Activated CD4-positive, alpha-beta T cell treated with anti-CD3 and anti-CD28 coated beads, Interleukin-2, amount 10 ng/mL, durations not matched to agents 7 days and 5 days (primary cell): ENCODE measurements around the gene ZMAT3. TPM values are rescaled to one million over a fixed set of nuclear protein-coding genes. Genes with fewer than 3 reads are reported as not detected.
"Not testable (repeated sequence)": the region's sequence is repeated elsewhere in the genome, so short reads cannot be mapped to it uniquely, and the experiment has no call there.

Source experiments
- CTCF ChIA-PET: fragments of 350-600 bp; sonication (Branson Sonifier 250); formaldehyde crosslinking; loops from one replicate; lab custom pipeline; 2021; ENCODE audit warnings: antibody characterized with exemption; lab: Charles Lee
- POLR2A ChIA-PET: fragments of 350-600 bp; sonication (Branson Sonifier 250); formaldehyde crosslinking; loops from one replicate; lab custom pipeline; 2021; ENCODE audit warnings: antibody characterized with exemption; lab: Charles Lee
- DNase-seq: peaks from one replicate; pipeline ENCODE4 v3.0.0-alpha.2; 2020
- H3K27ac Mint-ChIP-seq: one replicate; pipeline ENCODE4 v1.8.0; 2021; ENCODE audit warnings: mild to moderate bottlenecking, moderate library complexity, mixed read lengths
- H3K27me3 Mint-ChIP-seq: one replicate; pipeline ENCODE4 v1.8.0; 2021; ENCODE audit warnings: mixed read lengths
- H3K36me3 Mint-ChIP-seq: one replicate; pipeline ENCODE4 v1.8.0; 2021; ENCODE audit warnings: low read depth, mixed read lengths
- H3K4me1 Mint-ChIP-seq: one replicate; pipeline ENCODE4 v1.8.0; 2021; ENCODE audit warnings: mixed read lengths
- H3K4me3 Mint-ChIP-seq: one replicate; pipeline ENCODE4 v1.8.0; 2021; ENCODE audit warnings: mild to moderate bottlenecking, moderate library complexity, mixed read lengths
- H3K9me3 Mint-ChIP-seq: one replicate; pipeline ENCODE4 v1.8.0; 2021; ENCODE audit warnings: mixed read lengths
- total RNA-seq, 2 experiments: library from RNA; stranded (reverse); gene quantifications; one replicate each; pipeline ENCODE4 v1.2.3, GENCODE V29; 2021

Gene ZMAT3
- total RNA-seq, 2 experiments from 2014 or later, result 23.0 to 23.6 TPM

- no peak for DNase-seq
- H3K27me3 Mint-ChIP-seq, result no peaks in the 10 kb centered on the region
- no peak overlapping the region for H3K4me3 Mint-ChIP-seq
- H3K36me3 Mint-ChIP-seq, result peaks cover 38% of the 10 kb centered on the region
- no peak overlapping the region for H3K27ac Mint-ChIP-seq
- H3K4me1 Mint-ChIP-seq, result peaks cover 34% of the 10 kb centered on the region
- no peaks in the 10 kb centered on the region for H3K9me3 Mint-ChIP-seq
- ChIA-PET CTCF (interaction anchor here (1.0 kb wide), 1 partner anchor 20 kb away, joined by 3 read pairs; no protein-coding TSS in a partner anchor), POLR2A (no interaction called here)
Observed at GRCh38 chr3:179067291-179067690, 4.3 kb downstream of the ZMAT3 start.

- ChIA-PET POLR2A (no interaction called here), CTCF (interaction anchor here (1.5 kb wide), 1 partner anchor 26 kb away, joined by 3 read pairs; no protein-coding TSS in a partner anchor)
- Mint-ChIP-seq H3K4me1 (peaks cover 25% of the 10 kb centered on the region), H3K27me3 (no peaks in the 10 kb centered on the region), H3K27ac (no peak overlapping the region), H3K36me3 (peaks cover 56% of the 10 kb centered on the region), H3K9me3 (no peaks in the 10 kb centered on the region), H3K4me3 (no peak overlapping the region)
- DNase-seq, result no peak
Observed at GRCh38 chr3:179063945-179064560, 7.6 kb downstream of the ZMAT3 start.

GRCh38 chr3:179056326-179056725 is 15.3 kb downstream of the ZMAT3 start:
- ChIA-PET CTCF (no interaction called here), POLR2A (no interaction called here)
- Mint-ChIP-seq H3K36me3 (peaks cover 58% of the 10 kb centered on the region), H3K4me1 (peaks cover 4% of the 10 kb centered on the region), H3K4me3 (no peak overlapping the region), H3K27me3 (no peaks in the 10 kb centered on the region), H3K9me3 (peaks cover 7% of the 10 kb centered on the region), H3K27ac (no peak overlapping the region)
- DNase-seq, result no peak

GRCh38 chr3:179054565-179054964 is 17.0 kb downstream of the ZMAT3 start:
- DNase-seq, POLR2A ChIA-PET, H3K27ac Mint-ChIP-seq, CTCF ChIA-PET, H3K4me1 Mint-ChIP-seq, H3K27me3 Mint-ChIP-seq, H3K4me3 Mint-ChIP-seq: not testable (repeated sequence)
- H3K9me3 Mint-ChIP-seq, result peaks cover 14% of the 10 kb centered on the region
- H3K36me3 Mint-ChIP-seq, result peaks cover 54% of the 10 kb centered on the region

GRCh38 chr3:179046497-179047353 is 24.9 kb downstream of the ZMAT3 start:
- ChIA-PET CTCF (interaction anchor here (0.8 to 1.8 kb wide), 3 partner anchors 10 to 28 kb away, joined by 3 to 4 read pairs (median 3); no protein-coding TSS in a partner anchor), POLR2A (interaction anchor here (0.6 kb wide), 1 partner anchor 13 kb away, joined by 5 read pairs; no protein-coding TSS in a partner anchor)
- DNase-seq, result no peak
- H3K4me1 Mint-ChIP-seq, result peaks cover 28% of the 10 kb centered on the region
- peaks cover 16% of the 10 kb centered on the region for H3K9me3 Mint-ChIP-seq
- H3K27ac Mint-ChIP-seq, result no peak overlapping the region
- no peak overlapping the region for H3K4me3 Mint-ChIP-seq
- H3K36me3 Mint-ChIP-seq, result peaks cover 50% of the 10 kb centered on the region
- no peaks in the 10 kb centered on the region for H3K27me3 Mint-ChIP-seq

- Mint-ChIP-seq H3K9me3 (peaks cover 13% of the 10 kb centered on the region), H3K27ac (peak overlapping the region; percentile 62), H3K27me3 (no peaks in the 10 kb centered on the region), H3K4me3 (no peak overlapping the region), H3K36me3 (peaks cover 53% of the 10 kb centered on the region), H3K4me1 (peaks cover 31% of the 10 kb centered on the region)
- ChIA-PET CTCF (interaction anchor here (1.0 kb wide), 1 partner anchor 9 kb away, joined by 3 read pairs; no protein-coding TSS in a partner anchor), POLR2A (interaction anchor here (0.6 kb wide), 2 partner anchors 14 to 491 kb away, joined by 3 to 5 read pairs; no protein-coding TSS in a partner anchor)
- DNase-seq, result no peak
Observed at GRCh38 chr3:179045719-179046402, 25.7 kb downstream of the ZMAT3 start.

- peaks cover 50% of the 10 kb centered on the region for H3K36me3 Mint-ChIP-seq
- H3K4me1 Mint-ChIP-seq, result peaks cover 11% of the 10 kb centered on the region
- POLR2A ChIA-PET, H3K27ac Mint-ChIP-seq, DNase-seq, H3K4me3 Mint-ChIP-seq, H3K27me3 Mint-ChIP-seq: not testable (repeated sequence)
- H3K9me3 Mint-ChIP-seq, result peaks cover 14% of the 10 kb centered on the region
- CTCF ChIA-PET, result interaction anchor here (1.2 kb wide), 1 partner anchor 25 kb away, joined by 3 read pairs; no protein-coding TSS in a partner anchor
Observed at GRCh38 chr3:179038899-179039251, 32.7 kb downstream of the ZMAT3 start.

- Mint-ChIP-seq H3K4me3 (peak overlapping the region; percentile 52), H3K9me3 (peaks cover 12% of the 10 kb centered on the region), H3K4me1 (peaks cover 15% of the 10 kb centered on the region), H3K36me3 (peaks cover 44% of the 10 kb centered on the region), H3K27ac (peak overlapping the region; percentile 90), H3K27me3 (no peaks in the 10 kb centered on the region)
- CTCF ChIA-PET, result interaction anchor here (0.9 to 1.2 kb wide), 4 partner anchors 11 to 59 kb away, joined by 3 read pairs; no protein-coding TSS in a partner anchor
- POLR2A ChIA-PET, result no interaction called here
- no peak for DNase-seq
Observed at GRCh38 chr3:179038216-179038898, 33.3 kb downstream of the ZMAT3 start.

- Mint-ChIP-seq H3K9me3 (peaks cover 7% of the 10 kb centered on the region), H3K4me1 (peaks cover 15% of the 10 kb centered on the region), H3K27me3 (no peaks in the 10 kb centered on the region), H3K36me3 (peaks cover 38% of the 10 kb centered on the region), H3K27ac (peak overlapping the region; percentile 90), H3K4me3 (peak overlapping the region; percentile 52)
- peak; percentile 76 for DNase-seq
- ChIA-PET CTCF (interaction anchor here (0.6 to 1.2 kb wide), 5 partner anchors 10 to 279 kb away, joined by 3 read pairs; no protein-coding TSS in a partner anchor), POLR2A (interaction anchor here (0.7 kb wide), 2 partner anchors 33 to 111 kb away, joined by 3 read pairs; partner anchors contain the start of gene PIK3CA)
Observed at GRCh38 chr3:179037351-179037750, 34.3 kb downstream of the ZMAT3 start.

GRCh38 chr3:179036626-179037300 is 34.8 kb downstream of the ZMAT3 start:
- H3K9me3 Mint-ChIP-seq, result peaks cover 7% of the 10 kb centered on the region
- H3K27me3 Mint-ChIP-seq, result no peaks in the 10 kb centered on the region
- peak overlapping the region; percentile 52 for H3K4me3 Mint-ChIP-seq
- POLR2A ChIA-PET, result interaction anchor here (0.7 kb wide), 1 partner anchor 33 kb away, joined by 3 read pairs; no protein-coding TSS in a partner anchor
- peak overlapping the region; percentile 90 for H3K27ac Mint-ChIP-seq
- H3K36me3 Mint-ChIP-seq, result peaks cover 37% of the 10 kb centered on the region
- H3K4me1 Mint-ChIP-seq, result peaks cover 15% of the 10 kb centered on the region
- CTCF ChIA-PET, result interaction anchor here (0.6 to 1.2 kb wide), 5 partner anchors 9 to 279 kb away, joined by 3 read pairs; no protein-coding TSS in a partner anchor
- DNase-seq, result no peak

GRCh38 chr3:179036226-179036625 is 35.4 kb downstream of the ZMAT3 start:
- no peak for DNase-seq
- ChIA-PET POLR2A (no interaction called here), CTCF (interaction anchor here (0.8 to 1.0 kb wide), 2 partner anchors 10 to 21 kb away, joined by 3 read pairs; no protein-coding TSS in a partner anchor)
- Mint-ChIP-seq H3K4me1 (peaks cover 14% of the 10 kb centered on the region), H3K9me3 (peaks cover 7% of the 10 kb centered on the region), H3K27me3 (no peaks in the 10 kb centered on the region), H3K36me3 (peaks cover 35% of the 10 kb centered on the region), H3K27ac (no peak overlapping the region), H3K4me3 (no peak overlapping the region)
